HG03571 (cell line): ENCODE data around the gene SH2B3.

Source experiments
- ATAC-seq: cut with Tn5 transposase; IDR thresholded peaks from one replicate; pipeline ENCODE4 v1.9.1; 2021; ENCODE audit not compliant: unreplicated experiment

SH2B3 gene

DNA sequence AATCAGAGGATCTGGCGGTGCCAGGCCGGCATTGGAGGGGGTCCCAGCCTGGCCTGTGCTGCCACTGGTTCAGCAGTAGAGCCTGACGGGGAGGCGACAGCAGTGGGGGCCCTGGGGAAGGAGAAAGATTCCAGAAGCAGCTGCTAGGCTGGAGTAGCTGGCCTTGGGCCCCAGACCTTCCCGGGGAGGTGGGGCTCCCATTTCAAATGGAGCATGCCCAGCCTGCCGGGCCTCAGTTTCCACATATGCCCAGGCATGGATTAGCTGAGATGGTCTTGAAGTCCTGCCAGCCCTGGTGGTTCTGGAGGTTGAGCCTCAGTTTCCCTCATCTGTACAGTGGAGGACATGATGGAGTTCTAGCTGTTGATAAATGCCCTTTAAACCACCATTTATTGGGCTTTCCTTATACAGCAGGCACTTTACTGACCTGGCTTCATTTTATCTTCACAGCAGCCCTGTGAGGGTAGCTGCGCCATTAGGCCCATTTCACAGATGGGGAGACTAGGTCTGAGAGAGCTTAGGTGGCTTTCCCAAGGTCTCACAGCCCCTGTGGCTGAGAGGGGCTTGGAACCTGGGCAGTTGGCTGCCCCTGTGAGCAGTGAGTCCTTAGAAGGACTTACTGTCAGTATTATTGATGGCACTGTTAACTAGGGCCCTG is 21.8 kb downstream of the SH2B3 start:
- ATAC-seq: no peak

DNA sequence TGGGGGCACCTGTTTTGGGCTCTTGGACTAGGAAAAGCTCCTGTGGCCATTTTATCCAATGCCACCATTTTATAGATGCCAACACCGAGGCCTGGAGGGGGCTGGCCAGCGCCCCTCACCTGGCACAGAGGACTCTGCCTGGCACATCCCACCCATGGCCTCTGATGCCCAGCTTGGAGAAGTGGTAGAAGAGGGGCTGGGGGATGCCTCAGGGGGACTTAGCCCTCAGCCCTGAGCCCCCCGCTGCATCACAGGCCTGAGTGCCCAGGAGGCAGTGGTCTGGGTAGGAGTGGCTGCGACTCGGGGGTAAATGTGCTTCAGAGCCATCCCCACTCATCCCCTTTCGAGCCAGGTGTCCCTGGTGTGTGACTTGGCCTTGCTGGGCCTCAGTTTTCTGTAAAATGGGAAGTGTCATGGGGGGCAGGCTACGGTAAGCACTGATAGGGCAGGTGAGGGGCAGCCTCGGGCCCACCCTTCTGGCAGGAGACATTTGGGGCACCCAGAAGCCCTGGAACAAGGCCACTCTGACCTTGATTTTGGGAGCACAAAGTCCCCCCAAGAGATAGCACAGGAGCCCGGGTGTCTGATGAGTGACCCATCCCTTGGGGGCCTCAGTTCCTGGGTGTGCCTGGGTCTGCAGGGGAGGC is 22.5 kb downstream of the SH2B3 start:
- no peak for ATAC-seq

DNA sequence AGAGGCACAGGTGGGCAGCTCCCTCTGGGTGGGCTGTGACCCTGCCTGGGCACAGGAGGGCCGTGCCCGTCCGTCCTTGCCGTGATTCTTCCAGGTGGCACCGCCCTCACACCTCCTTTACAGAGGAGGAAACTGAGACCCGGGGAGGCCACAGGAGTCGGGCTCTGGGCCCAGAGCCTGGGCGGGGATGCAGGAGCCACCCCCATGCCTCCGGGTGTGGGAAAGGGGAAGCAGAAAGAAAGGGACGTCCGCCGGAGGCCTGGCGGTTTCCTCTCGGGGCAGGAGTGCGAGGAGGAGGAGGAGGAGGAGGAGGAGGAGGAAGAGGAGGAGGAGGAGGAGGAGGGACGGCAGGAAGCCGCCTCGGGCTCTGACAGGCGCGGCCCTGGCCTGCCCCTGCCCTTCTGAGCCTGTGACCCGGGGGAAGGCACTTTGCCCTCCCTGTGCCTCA is 23.0 kb downstream of the SH2B3 start:
- ATAC-seq: no peak

DNA sequence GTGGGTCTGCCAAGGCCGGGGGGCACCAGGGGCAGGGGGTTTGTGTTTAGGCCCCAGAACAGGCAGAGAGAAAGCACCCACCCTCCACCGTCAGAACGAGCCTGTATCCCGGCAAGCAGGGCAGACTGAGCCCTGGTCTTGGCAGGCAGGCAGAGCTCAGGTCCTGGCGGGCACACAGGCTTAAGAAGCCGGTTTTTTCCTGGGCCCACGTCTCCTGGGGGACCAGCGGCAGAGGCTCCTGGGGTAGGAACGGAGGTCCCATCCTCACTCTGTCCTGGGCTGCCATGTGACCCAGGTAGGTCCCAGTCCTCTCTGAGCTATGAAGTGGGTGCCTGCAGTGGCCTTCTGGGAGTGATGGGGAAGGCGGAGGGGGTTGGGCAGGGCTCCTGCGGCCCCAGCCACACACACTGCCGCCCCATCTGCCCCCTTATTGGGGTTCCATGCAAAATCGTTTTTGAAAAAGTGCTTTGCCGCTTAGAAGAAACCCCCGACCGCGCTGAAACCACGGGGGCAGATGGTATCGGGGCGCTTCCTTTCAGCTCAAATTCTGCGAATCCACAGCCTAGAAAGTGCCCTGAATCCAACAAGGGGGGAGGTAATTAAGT is 24.2 kb downstream of the SH2B3 start:
- no peak for ATAC-seq

DNA sequence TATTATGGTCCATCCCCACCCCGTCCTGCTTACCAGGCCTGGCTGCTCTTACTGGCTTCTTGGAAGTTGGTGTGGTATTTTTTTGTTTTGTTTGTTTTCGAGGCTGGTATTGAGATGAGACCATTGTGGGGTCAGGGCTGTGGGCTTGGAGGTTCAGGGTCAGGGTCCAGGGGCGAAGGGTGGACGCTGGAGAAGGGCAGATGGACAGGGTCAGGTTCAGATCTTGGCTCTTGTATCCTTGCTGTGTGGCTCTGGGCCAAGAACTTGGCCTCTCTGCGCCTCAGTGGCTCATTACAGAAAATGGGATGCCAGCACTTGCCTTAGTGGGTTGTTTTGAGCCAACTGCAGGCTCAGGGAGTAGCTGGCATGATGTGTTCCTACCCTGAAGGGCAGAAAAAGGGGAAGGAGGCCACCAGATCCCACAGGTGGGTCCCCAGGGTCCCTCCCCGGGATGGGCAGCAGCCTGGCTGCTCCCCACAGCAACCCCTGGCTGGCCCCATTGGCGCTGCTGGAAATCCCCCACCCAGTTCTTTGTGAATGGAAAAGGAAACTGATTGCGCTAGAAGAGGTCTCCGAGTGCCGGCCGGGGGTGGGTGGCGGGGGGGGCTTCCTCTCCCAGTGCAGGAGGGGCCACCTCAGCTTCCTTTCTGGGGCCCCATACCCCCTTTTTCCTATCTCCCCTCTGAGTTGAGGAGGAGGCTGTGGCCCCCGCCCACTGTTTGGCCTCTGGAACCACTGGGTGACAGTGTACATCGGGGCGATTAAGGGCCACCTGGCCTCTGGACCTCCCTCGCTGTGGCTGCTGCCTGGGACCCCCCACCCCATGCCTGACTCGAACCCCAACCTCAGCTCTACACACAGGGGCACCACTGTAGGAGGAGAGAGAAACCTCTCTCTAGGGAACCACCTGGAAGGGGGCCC is 25.0 kb downstream of the SH2B3 start:
- no peak for ATAC-seq

DNA sequence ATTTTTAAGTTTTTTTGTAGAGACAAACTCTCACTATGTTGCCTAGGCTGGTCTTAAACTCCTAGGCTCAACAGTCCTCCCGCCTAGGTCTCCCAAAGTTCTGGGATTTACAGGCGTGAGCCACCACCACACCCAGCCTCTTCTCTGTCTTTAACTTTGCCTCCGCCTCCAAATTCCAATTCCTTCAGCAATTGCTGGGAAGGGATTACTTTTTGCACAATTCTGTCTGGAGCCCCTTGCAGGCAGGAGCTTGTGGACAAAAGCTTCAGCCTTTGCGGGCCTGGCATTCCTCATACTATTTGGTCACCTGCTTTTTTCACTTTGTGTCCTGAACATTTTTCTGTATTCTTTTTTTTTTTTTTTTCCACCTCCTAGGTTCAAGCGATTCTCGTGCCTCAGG is 26.0 kb downstream of the SH2B3 start:
- no peak for ATAC-seq

DNA sequence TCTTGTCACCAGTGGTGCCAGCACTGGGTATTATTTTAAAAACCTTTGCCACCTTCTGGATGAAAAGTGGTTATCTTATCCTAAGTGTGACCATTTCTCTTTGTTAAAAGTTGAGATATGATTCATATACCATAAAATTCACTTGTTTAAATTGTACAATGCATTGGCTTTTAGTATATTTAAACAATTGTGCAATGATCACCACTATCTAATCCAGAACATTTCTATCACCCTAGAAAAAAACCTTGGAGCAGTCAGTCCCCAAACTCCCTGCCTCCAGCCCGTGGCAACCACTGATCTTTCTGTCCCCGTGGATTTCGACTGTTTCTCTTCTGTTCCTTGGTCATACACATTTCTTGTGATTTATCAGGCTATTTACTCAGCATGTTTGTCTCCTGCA is 28.3 kb downstream of the SH2B3 start:
- ATAC-seq: no peak

DNA sequence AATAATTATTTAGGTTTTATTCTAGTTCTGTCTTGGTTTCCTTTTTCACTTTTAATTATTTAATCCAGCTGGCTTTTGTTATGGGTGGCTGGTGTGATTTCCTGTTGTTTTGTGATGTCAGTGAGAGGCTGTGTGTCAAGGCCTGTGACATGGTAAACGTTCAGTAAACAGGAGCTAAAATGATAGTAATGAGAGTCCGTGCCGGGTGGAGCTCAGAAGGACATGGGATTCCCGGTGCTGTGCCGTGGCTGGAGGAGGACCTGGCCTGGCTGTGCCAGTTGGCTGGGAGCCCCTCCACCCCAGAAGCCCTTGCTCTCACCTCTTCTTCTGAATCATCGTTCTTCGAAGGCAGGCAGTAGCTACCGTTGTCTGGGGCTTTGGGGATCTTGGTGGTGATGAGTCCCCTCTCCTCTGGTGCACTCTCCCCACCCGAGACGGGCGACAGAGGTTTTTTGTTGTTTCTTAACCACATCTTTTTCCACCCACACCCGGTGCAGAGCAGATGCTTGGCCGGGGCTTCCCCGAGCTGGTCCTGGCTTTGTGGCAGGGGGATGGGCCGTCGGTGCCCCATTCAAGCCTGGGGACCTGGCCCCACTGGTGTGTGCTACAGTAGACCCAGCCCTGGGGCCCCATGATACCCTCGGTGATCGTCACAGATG is 29.1 kb downstream of the SH2B3 start:
- peak; percentile 48 for ATAC-seq

DNA sequence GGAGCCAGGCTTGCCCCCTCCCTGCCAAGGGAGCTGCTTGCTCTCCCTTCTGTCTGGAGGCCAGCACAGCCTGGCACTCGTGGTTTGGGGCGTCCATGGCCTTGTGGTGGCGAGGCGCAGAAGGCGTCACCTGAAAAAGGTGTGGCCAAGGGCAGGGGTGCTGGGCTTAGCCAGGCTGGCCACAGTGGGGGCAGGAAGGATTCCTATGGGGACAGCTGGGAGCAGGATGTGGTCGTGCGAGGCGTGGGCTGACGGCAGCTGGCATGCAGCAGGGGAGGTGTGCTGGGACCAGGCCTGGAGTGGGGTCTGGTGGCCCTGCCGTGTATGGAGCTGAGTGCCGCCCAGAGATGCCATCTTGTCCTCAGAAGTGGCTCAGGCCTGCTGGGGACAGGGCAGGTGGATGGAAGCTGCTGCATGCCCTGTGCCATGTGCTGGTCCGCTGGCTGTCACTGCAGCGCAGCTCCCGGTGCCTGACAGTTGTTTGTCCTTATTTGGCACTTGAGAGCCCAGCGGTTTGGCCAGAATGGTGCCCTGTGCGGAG is 30.0 kb downstream of the SH2B3 start:
- no peak for ATAC-seq

DNA sequence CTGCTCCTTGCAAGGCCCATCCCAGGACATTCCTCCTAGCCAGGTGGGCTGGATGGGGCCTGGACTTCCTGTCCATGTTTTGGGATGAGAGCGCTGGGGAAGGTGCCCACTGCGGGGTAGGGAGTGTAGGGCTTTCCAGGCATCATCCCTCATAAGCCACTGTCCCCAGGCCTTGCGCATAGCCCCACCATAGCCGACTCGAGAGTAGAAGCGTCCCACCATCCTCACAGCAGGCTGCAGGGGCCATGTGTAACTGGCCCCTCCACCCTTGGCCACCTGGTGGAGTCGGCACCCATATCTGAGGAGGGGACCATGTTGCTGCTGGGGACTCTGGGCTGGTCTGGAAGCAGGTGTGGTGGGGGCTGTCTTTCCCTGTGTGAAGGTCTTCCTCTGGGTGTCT is 30.5 kb downstream of the SH2B3 start:
- no peak for ATAC-seq

DNA sequence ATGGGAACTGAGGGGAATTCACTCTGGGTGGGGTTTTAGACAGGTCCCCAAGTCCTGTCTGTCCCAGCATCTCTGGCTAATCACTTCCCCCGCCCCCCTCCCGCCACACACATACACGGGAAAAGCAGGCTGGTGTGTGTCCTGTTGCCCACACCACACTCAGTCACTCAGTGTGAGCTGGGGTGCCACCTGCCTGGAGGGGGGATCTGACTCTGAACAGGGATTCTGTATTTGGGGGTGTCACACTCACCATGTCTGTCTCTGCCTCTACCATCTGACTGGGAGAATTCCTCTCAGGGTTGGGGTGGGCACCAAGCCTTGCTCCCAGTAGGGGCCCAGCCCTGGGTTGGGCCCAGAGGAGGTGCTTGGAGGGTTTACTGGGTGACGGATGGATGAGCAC is 31.1 kb downstream of the SH2B3 start:
- ATAC-seq: no peak

DNA sequence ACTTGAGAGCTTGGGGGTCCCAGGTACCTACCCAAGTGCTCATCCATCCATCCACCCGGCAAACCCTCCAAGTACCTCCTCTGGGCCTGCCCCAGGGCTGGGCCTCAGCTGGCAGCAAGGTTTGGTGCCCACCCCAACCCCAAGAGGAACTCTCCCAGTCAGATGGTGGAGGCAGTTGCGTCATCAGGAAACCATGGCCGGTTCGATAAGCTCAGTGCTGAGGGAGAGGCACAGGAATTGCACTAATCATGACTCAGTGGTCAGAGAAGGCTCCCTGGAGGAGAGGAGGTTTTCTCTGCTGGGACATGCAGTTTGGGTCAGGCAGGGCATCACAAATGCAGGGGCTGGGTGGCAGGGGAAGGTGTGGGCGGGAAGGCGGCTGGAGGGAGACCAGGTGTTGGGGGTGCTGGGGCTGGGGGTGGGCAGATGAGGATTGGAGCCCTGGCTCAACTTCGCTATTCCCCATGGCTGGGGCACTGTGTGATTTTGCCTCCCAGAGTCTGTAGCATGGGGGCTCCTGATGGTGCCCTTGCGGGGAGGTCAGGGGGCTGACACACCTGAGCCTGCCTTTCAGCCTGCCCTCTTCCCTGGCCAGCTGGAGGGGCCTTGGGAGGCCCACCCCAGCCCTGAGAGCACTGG is 32.2 kb downstream of the SH2B3 start:
- no peak for ATAC-seq

DNA sequence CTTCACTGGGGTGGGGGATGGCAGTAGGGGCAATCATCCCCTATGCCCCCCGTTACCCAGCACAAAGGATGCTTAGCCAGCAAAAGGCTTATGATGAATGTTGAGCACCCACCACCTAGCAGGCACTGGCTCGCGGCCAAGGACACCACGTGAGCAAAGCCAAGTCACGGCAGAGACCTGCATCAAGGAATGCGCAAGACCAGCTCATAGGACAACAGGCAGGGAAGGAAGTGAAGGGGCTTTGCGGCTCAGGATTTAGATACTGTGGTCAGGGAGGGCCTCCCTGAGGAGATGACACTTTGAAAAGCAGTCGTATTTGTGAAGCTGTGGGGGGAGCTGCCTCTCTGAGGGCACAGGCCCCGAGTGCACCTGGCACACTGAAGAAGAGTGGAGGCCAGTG is 32.8 kb downstream of the SH2B3 start:
- no peak for ATAC-seq

DNA sequence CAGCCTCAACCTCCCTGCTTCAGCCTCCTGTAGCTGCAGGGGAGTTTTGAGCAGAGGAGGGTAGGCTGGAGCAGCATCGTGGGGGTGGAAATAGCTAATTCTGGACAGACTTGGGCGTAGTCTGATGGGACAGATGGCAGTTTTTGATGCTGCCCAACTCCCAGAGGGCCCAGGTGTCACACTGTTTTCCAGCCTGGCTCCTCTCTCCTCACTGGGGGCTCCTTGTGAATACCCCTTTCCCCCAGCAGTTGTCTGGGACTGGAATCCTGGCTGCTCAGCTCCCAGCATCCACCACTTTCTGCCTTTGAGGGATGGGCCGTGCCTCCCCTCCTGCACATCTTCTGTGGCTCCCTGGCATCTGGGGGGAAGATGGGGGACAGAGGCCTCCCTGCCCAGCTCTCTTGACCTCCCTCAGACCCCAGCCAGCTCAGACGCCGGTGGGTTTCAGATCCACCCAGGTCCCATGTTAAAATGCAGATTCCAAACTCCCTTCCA is 34.0 kb downstream of the SH2B3 start:
- ATAC-seq: no peak

DNA sequence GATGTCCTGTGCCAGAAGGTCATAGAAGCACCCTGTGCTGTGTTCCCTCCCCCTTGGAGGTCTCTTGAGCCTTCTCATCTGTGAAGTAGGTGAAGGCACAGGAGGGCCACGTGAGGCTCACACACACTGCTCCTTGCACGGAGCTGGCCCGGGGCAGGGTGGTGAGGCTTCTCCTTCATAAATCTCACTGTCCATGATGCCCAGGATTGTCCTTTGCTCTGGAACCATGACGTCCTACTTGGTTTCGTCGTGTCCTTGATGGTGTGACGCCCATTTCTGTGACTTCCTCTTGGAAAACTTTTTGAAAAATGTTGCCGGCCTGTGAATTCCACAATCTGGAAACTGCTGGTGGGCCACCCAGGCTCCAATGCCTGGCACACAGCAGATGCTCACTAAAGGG is 34.4 kb downstream of the SH2B3 start:
- ATAC-seq: no peak

DNA sequence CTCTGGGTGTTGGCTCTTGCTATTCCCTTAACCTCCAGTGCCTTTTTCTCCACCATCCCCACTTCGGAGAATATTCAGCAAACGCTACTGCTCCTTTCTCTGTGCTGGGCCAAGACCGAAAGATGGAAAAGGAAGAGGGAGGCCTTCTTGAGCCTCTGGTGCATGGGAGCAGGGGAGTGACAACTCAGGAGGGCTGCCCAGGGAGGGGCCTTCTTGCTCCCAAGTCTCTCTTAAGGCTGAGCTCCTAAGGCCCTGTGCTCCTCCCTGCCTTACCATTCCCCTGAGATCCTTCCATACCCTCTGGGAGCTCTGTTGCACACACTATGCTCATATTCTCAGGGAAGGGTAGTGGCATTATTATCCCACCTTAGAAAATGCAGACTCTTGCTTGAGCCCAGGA is 34.9 kb downstream of the SH2B3 start:
- no peak for ATAC-seq

DNA sequence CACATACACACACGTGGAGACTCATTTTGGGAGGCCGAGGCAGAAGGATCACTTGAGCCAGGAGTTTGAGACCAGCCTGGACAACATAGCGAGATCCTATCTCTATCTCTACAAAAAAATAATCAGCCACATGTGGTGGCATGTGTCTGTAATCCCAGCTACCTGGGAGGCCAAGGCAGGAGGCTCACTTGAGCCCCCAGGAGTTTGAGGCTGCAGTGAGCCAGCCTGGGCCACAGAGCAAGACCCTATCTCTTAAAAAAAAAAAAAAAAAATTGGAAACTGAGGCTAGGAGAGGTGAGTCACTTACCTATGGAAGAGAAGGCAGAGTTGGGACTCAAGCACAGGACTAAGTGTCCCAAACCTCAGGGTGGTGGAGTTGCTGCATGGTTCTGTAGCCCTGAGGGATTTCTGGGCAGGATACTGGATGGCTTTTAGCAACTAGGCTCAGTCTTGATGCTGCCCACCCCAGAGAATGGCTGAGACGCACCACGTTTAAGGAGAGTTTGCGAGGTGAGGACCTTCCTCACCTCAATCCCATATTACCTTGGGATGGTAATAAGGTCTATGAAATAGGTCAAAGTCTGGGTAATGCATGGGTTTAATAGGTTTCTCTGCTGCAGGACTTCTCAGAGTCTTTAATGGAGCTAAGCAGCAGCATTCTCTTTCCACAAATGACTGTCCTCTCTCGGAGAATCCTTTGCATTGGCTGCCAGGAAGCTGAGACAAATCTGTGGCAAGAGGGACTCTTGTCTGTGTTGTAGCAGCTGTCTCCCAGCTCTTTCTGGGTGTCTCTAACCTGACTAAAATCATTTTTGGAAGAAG is 35.6 kb downstream of the SH2B3 start:
- ATAC-seq: no peak

DNA sequence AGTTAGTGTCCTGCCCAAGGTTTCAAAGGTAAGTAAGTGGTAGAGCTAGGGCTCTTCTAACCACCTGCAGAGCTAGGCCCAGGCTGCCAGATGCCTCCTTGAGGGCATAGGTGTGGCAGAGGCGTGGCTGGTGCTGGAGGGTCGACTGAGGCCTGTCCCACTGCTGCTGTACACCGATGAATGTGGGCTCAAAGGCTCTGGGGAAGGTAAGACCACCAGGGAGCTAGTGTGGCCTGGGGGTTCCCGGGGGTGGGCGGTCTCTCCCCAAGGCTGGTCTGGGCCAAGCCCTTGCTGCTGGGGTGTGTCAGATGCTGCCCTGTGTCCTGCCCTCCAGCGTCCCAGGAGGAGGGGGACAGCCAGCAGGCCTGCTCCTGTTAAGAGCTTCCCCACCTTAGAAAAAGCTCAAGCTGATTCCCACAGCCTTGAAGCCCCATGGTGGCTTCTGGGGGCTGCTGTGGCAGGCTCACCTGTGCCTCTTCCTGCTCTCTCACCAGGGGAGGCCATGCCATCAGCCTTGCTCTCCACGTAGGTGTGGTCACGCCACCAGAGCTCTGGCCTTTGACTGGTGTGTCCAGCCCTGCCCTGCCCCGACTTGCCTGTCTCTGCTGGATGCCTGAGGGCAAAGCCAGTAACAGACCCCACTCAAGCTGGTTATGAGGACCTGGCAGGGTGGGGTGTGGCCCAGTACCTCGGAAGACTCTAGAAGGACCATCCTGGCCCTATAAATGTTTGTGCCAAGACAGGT is 36.8 kb downstream of the SH2B3 start:
- no peak for ATAC-seq

DNA sequence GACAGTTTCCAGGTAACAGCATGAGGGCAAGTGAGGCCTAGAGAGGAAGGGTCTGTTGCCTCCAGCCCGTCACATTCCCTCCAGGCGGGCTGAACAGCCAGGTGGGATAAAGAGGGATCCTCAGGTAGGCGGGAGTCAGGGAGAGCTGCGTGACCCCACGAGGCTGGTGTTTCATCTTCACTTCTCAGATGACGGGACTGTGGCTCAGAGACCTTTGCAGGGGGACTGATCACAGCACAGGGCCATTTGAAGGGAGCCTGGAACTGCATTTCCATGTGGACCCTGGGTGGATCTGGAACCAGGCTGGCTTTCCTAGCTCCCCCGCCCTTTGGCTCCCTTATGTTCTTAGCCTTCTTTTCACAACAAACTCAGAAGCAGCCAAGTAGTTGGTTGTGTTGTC is 37.4 kb downstream of the SH2B3 start:
- no peak for ATAC-seq
